CD4-positive, alpha-beta T cell treated with Interleukin-15 for 1 hour (primary cell): ENCODE data around the gene GLT6D1.
"Not testable (repeated sequence)": the region's sequence is repeated elsewhere in the genome, so short reads cannot be mapped to it uniquely, and the experiment has no call there.

Source experiments
- DNase-seq: peaks from one replicate; pipeline ENCODE4 v3.0.0-alpha.2; 2020

Gene GLT6D1

GRCh38 chr9:135664801-135665794 lies 25.8 kb upstream of the GLT6D1 start:
- DNase-seq, result no peak

- DNase-seq, result no peak
Measured at GRCh38 chr9:135664266-135664665, 24.9 kb upstream of the GLT6D1 start.

GRCh38 chr9:135663857-135664256 lies 24.5 kb upstream of the GLT6D1 start:
- no peak for DNase-seq

GRCh38 chr9:135663451-135663770 lies 24.1 kb upstream of the GLT6D1 start:
- no peak for DNase-seq

- no peak for DNase-seq
Measured at GRCh38 chr9:135662758-135663450, 23.6 kb upstream of the GLT6D1 start, which contains the start of gene LCN9. Gene LCN9 (plus strand): TSS chr9:135663309. CDS start chr9:135663322, 13 bp downstream.

GRCh38 chr9:135661816-135662560 lies 22.6 kb upstream of the GLT6D1 start:
- DNase-seq, result no peak

- DNase-seq, result no peak
Measured at GRCh38 chr9:135660407-135660806, 21.1 kb upstream of the GLT6D1 start.

GRCh38 chr9:135659252-135659651 lies 19.9 kb upstream of the GLT6D1 start:
- no peak for DNase-seq

- DNase-seq, result no peak
Measured at GRCh38 chr9:135657416-135657815, 18.1 kb upstream of the GLT6D1 start.

- no peak for DNase-seq
Measured at GRCh38 chr9:135655317-135655716, 16.0 kb upstream of the GLT6D1 start.

- DNase-seq, result no peak
Measured at GRCh38 chr9:135650408-135650807, 11.1 kb upstream of the GLT6D1 start.

GRCh38 chr9:135649508-135649907 lies 10.2 kb upstream of the GLT6D1 start:
- no peak for DNase-seq

GRCh38 chr9:135648494-135649410 lies 9.4 kb upstream of the GLT6D1 start:
- DNase-seq, result no peak

- DNase-seq, result no peak
Measured at GRCh38 chr9:135647884-135648283, 8.5 kb upstream of the GLT6D1 start.

- DNase-seq, result no peak
Measured at GRCh38 chr9:135644631-135645218, 5.4 kb upstream of the GLT6D1 start.

GRCh38 chr9:135641745-135642144 lies 2.4 kb upstream of the GLT6D1 start:
- no peak for DNase-seq

- DNase-seq, result no peak
Measured at GRCh38 chr9:135641047-135641446, 1.7 kb upstream of the GLT6D1 start.

GRCh38 chr9:135636930-135637530 lies 2.3 kb downstream of the GLT6D1 start:
- DNase-seq, result not testable (repeated sequence)

- DNase-seq, result no peak
Measured at GRCh38 chr9:135632841-135633240, 6.5 kb downstream of the GLT6D1 start.

GRCh38 chr9:135624282-135624681 lies 15.1 kb downstream of the GLT6D1 start:
- no peak for DNase-seq

GRCh38 chr9:135622415-135623020 lies 16.8 kb downstream of the GLT6D1 start:
- no peak for DNase-seq
